HepG2 (cell line): Measurements from ENCODE around the gene STIMATE. TPM values are rescaled to one million over a fixed set of nuclear protein-coding genes. Genes with fewer than 3 reads are reported as not detected.

Source experiments
- ATAC-seq: fragments of 200-7000 bp; cut with Tn5 transposase; 3 replicates; pipeline ENCODE4 v1.9.1; 2020; ENCODE audit warnings: mild to moderate bottlenecking, moderate library complexity
- BruUV-seq: library from RNA; stranded (reverse); fragments of 400-500 nt; replicated peaks from 2 replicates; lab custom pipeline; 2021; lab: Mats Ljungman, UMichigan
- CTCF ChIA-PET: fragments of 300-600 bp; formaldehyde crosslinking; extraction: SDS; loops from one replicate; lab custom pipeline; 2021; ENCODE audit warnings: low total read pairs, inconsistent platforms, low intra/inter-chr PET ratio; lab: Yijun Ruan, JAX
- POLR2A ChIA-PET: fragments of 350-600 bp; sonication (Branson Sonifier 250); formaldehyde crosslinking; loops from one replicate; lab custom pipeline; 2020; ENCODE audit warnings: antibody characterized with exemption, inconsistent platforms; lab: Yijun Ruan, JAX
- DNase-seq: peaks from one replicate; pipeline ENCODE4 v3.0.0-alpha.2; 2015; ENCODE audit warnings: low spot score
- FAIRE-seq: peaks from 3 replicates; lab custom pipeline; 2011; peaks lifted over from hg19 to GRCh38; lab: Jason Lieb, UNC
- H2AFZ ChIP-seq: one replicate; pipeline ENCODE4 v1.6.1; 2011; ENCODE audit warnings: low read length, inconsistent platforms
- H3K27ac ChIP-seq: fragments of 300-600 bp; 3 replicates; pipeline ENCODE4 v1.8.0; 2011; ENCODE audit warnings: mixed run types, mild to moderate bottlenecking, mixed read lengths, low read length, inconsistent platforms; ENCODE audit not compliant: insufficient read depth; ENCODE audit errors: extremely low read length
- H3K27me3 ChIP-seq, 2 experiments: fragments of 200-600 bp in 1 of 2; 2 replicates in 1 of 2; 3 replicates in 1 of 2; pipeline versions ENCODE4 v1.6.0 to v1.8.0; 2011; ENCODE audit warnings: low read length in 2 of 2, mild to moderate bottlenecking in 2 of 2, moderate library complexity in 2 of 2, inconsistent platforms in 1 of 2; ENCODE audit not compliant: insufficient read depth in 2 of 2, control insufficient read depth in 1 of 2
- H3K36me3 ChIP-seq, 2 experiments: fragments of 200-600 bp in 1 of 2; replicated peaks in 1 of 2; 2 replicates in 1 of 2; 3 replicates in 1 of 2; pipeline versions ENCODE4 v1.5.1 to v1.8.0; 2011; ENCODE audit warnings: low read length in 2 of 2, inconsistent platforms in 1 of 2; ENCODE audit not compliant: insufficient read depth in 2 of 2, control insufficient read depth in 1 of 2
- H3K4me1 ChIP-seq: 2 replicates; pipeline ENCODE4 v1.5.1; 2012; ENCODE audit warnings: low read length, inconsistent platforms; ENCODE audit not compliant: insufficient read depth
- H3K4me2 ChIP-seq: 2 replicates; pipeline ENCODE4 v1.6.0; 2011; ENCODE audit warnings: low read depth, low read length, inconsistent platforms
- H3K4me3 ChIP-seq, 3 experiments: fragments of 200-600 bp in 1 of 3; sonication (generic), shearing (Covaris generic) in 1 of 3; replicated peaks in 1 of 3; 2 replicates each; pipeline ENCODE4 v1.5.1; 2011 to 2016; ENCODE audit warnings: low read length in 3 of 3, inconsistent platforms in 2 of 3, low read depth in 2 of 3, mild to moderate bottlenecking in 2 of 3, control low read depth in 1 of 3, mixed read lengths in 1 of 3; ENCODE audit not compliant: insufficient read depth in 1 of 3
- H3K79me2 ChIP-seq: one replicate; pipeline ENCODE4 v1.6.1; 2011; ENCODE audit warnings: low read length, inconsistent platforms; ENCODE audit not compliant: insufficient read depth
- H3K9ac ChIP-seq: 2 replicates; pipeline ENCODE4 v1.6.0; 2011; ENCODE audit warnings: mild to moderate bottlenecking, low read depth, low read length, inconsistent platforms; ENCODE audit not compliant: insufficient read depth
- H3K9me3 ChIP-seq: 2 replicates; pipeline ENCODE4 v1.5.1; 2012; ENCODE audit warnings: mild to moderate bottlenecking, low read length
- H4K20me1 ChIP-seq: 2 replicates; pipeline ENCODE4 v1.6.0; 2011; ENCODE audit warnings: inconsistent platforms, mild to moderate bottlenecking, low read length, moderate library complexity; ENCODE audit not compliant: insufficient read depth
- BRCA1 ChIP-seq: sonication (generic); formaldehyde crosslinking; IDR thresholded peaks from 2 replicates; pipeline ENCODE4 v1.4.0; 2020; ENCODE audit warnings: missing genetic modification reagents
- CCAR2 ChIP-seq: fragments of 200-400 bp; formaldehyde crosslinking; optimal IDR thresholded peaks from 2 replicates; pipeline ENCODE3; 2018; ENCODE audit warnings: low read depth, mild to moderate bottlenecking, low read length, moderate library complexity
- CEBPG ChIP-seq: IDR thresholded peaks from 2 replicates; pipeline ENCODE4 v1.6.1; 2016
- NCOA2 ChIP-seq: sonication (generic); formaldehyde crosslinking; IDR thresholded peaks from 2 replicates; pipeline ENCODE4 v1.8.0; 2022; ENCODE audit warnings: inconsistent platforms
- NR2F6 ChIP-seq, 2 experiments: IDR thresholded peaks; 2 replicates each; pipeline ENCODE4 v1.6.1; 2016; ENCODE audit warnings: antibody characterized with exemption in 1 of 2, mild to moderate bottlenecking in 1 of 2
- RBAK ChIP-seq: sonication (generic); formaldehyde crosslinking; IDR thresholded peaks from 2 replicates; pipeline ENCODE4 v1.5.1; 2020; ENCODE audit warnings: mild to moderate bottlenecking, missing genetic modification reagents
- SIN3B ChIP-seq: fragments of 150-350 bp; IDR thresholded peaks from 2 replicates; pipeline ENCODE4 v1.6.1; 2014; ENCODE audit warnings: low read length
- ZMAT5 ChIP-seq: sonication (generic); formaldehyde crosslinking; IDR thresholded peaks from 2 replicates; pipeline ENCODE4 v1.5.0; 2020; ENCODE audit warnings: mild to moderate bottlenecking, low read depth, missing genetic modification reagents, borderline replicate concordance
- ZNF362 ChIP-seq: sonication (generic); formaldehyde crosslinking; IDR thresholded peaks from 2 replicates; pipeline ENCODE4 v1.4.0; 2020; ENCODE audit warnings: missing genetic modification reagents, mild to moderate bottlenecking, borderline replicate concordance
- ZNF496 ChIP-seq: sonication (generic); formaldehyde crosslinking; IDR thresholded peaks from 2 replicates; pipeline ENCODE4 v1.8.1; 2023; ENCODE audit warnings: mild to moderate bottlenecking, moderate library complexity, missing genetic modification reagents; ENCODE audit not compliant: insufficient replicate concordance
- ZNF709 ChIP-seq: sonication (generic); formaldehyde crosslinking; IDR thresholded peaks from 2 replicates; pipeline ENCODE4 v1.5.0; 2020; ENCODE audit warnings: mild to moderate bottlenecking, missing genetic modification reagents
- ZNF720 ChIP-seq: sonication (generic); formaldehyde crosslinking; IDR thresholded peaks from 2 replicates; pipeline ENCODE4 v1.4.0; 2020; ENCODE audit warnings: missing genetic modification reagents
- ZNF766 ChIP-seq: sonication (generic); formaldehyde crosslinking; IDR thresholded peaks from 2 replicates; pipeline ENCODE4 v1.5.0; 2020; ENCODE audit warnings: missing genetic modification reagents, borderline replicate concordance
- WGBS: methylation state at CpG from one replicate; pipeline ENCODE4 v1.1.6; 2017; ENCODE audit warnings: low lambda C conversion rate; 5-methylcytosine and 5-hydroxymethylcytosine counted together
- in situ Hi-C: cut with HindIII; loops from 2 replicates; pipeline ENCODE4 v1.10.0; 2017; ENCODE audit warnings: low pct_unique_long_range_greater_than_20kb; ENCODE audit not compliant: extremely low pct_ligation_motif_present
- intact Hi-C: fragments of 100-400 bp; cut with micrococcal nuclease; formaldehyde crosslinking; loops from one replicate; pipeline ENCODE4 v1.10.0; 2022; ENCODE audit not compliant: unreplicated experiment
- polyA plus RNA-seq, 8 experiments: library from polyadenylated mRNA; depleted of rRNA in 3 of 8; stranded (reverse) in 7 of 8; unstranded in 1 of 8; fragments of >200 nt; fragmentation: Illumina TruSeq in 4 of 8; extraction: Trizol in 4 of 8; gene quantifications; 2 replicates each; pipeline versions ENCODE4 v1.2.1 to v1.2.3, GENCODE V29; 2011 to 2016; ENCODE audit warnings: low read depth in 4 of 8, missing spikeins in 1 of 8, mixed read lengths in 1 of 8; ENCODE audit not compliant: insufficient read depth in 1 of 8
- total RNA-seq, 5 experiments: library from RNA; depleted of rRNA; stranded (reverse); fragments of >200 nt; fragmentation: Illumina TruSeq; extraction: Trizol; gene quantifications; 2 replicates each; pipeline ENCODE4 v1.2.3, GENCODE V29; 2016; ENCODE audit warnings: low read depth in 1 of 5

The STIMATE gene
- total and polyA plus RNA-seq, 2 of the 13 experiments (the other 11 are each of a cell fraction or from before 2014, with no cell fraction given), result 5.7 to 11.7 TPM

GRCh38 chr3:52874864-52875587 is 22.3 kb downstream of the STIMATE start:
- no peak for DNase-seq
- Histone ChIP-seq H3K27ac (no peak overlapping the region), H3K79me2 (no peaks in the 10 kb centered on the region), H3K4me2 (no peak overlapping the region), H3K9ac (no peak overlapping the region), H4K20me1 (no peaks in the 10 kb centered on the region), H3K36me3 (0 out of 5 replicates have a peak, but pooled peaks cover 0 to 3% of the 10 kb centered on the region in 2 experiments), H3K4me1 (peaks cover 29% of the 10 kb centered on the region), H3K9me3 (no peaks in the 10 kb centered on the region), H3K27me3 (no peaks in the 10 kb centered on the region), H3K4me3 (no peak overlapping the region), H2AFZ (no peak overlapping the region)
- TF ChIP-seq ZNF709 (no peak), ZNF362 (CRISPR knock-in tag) (no peak), NR2F6 (IDR thresholded peaks at IDR 0.05) (no peak), NR2F6 (CRISPR knock-in tag; IDR thresholded peaks at IDR 0.05) (no peak), RBAK (CRISPR knock-in tag) (no peak), ZNF720 (CRISPR knock-in tag) (no peak), CCAR2 (no peak), ZMAT5 (CRISPR knock-in tag) (no peak), BRCA1 (CRISPR knock-in tag) (no peak), CEBPG (CRISPR knock-in tag) (no peak), ZNF766 (CRISPR knock-in tag) (no peak), NCOA2 (CRISPR knock-in tag) (no peak), SIN3B (no peak), ZNF496 (CRISPR knock-in tag) (no peak)
- intact Hi-C loops (no loop called here), in situ Hi-C loops (no loop called here)
- BruUV-seq, result no TSS peak
- WGBS, result 95% methylated on average over 9 of the region's 9 CpGs
- ChIA-PET CTCF (no interaction called here), POLR2A (no interaction called here)
- no peak for ATAC-seq
- no peak for FAIRE-seq
